HG03354 (cell line): Measurements from ENCODE around the gene IGF2.

Experiments
- ATAC-seq: cut with Tn5 transposase; IDR thresholded peaks from one replicate; pipeline ENCODE4 v1.9.1; 2021; ENCODE audit warnings: mild to moderate bottlenecking; ENCODE audit not compliant: unreplicated experiment, poor library complexity, severe bottlenecking

IGF2 gene

GRCh38 chr11:2107941-2108630, 31.1 kb downstream of the IGF2 start:
- ATAC-seq, result no peak

- no peak for ATAC-seq
Observed at GRCh38 chr11:2107521-2107920, 31.7 kb downstream of the IGF2 start.

DNA sequence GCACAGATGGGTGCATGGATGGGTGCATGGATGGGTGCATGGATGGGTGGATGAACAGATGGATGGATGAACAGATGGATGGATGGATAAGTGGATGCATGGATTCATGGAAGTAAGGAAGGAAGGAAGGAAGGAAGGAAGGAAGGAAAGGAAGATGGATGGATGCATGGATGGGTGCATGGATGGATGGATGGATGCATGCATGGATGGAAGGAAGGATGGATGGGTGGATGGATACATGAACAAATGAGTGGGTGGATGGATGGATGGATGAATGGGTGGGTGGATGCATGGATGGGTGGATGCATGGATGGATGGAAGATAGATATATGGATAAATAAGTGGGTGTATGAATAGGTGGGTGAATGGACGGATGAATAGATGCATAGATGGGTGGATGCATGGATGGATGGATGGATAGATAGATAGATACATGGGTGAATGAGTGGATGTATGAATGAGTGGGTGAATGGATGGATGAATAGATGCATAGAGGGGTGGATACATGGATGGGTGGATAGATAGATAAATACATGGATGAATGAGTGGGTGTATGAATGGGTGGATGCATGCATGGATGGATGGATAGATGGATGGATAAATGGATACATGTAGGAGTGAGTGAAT, 32.5 kb downstream of the IGF2 start:
- ATAC-seq, result no peak

- ATAC-seq, result no peak
Observed at GRCh38 chr11:2105511-2105910, 33.7 kb downstream of the IGF2 start.

GRCh38 chr11:2104524-2105440, 34.4 kb downstream of the IGF2 start:
- no peak for ATAC-seq

DNA sequence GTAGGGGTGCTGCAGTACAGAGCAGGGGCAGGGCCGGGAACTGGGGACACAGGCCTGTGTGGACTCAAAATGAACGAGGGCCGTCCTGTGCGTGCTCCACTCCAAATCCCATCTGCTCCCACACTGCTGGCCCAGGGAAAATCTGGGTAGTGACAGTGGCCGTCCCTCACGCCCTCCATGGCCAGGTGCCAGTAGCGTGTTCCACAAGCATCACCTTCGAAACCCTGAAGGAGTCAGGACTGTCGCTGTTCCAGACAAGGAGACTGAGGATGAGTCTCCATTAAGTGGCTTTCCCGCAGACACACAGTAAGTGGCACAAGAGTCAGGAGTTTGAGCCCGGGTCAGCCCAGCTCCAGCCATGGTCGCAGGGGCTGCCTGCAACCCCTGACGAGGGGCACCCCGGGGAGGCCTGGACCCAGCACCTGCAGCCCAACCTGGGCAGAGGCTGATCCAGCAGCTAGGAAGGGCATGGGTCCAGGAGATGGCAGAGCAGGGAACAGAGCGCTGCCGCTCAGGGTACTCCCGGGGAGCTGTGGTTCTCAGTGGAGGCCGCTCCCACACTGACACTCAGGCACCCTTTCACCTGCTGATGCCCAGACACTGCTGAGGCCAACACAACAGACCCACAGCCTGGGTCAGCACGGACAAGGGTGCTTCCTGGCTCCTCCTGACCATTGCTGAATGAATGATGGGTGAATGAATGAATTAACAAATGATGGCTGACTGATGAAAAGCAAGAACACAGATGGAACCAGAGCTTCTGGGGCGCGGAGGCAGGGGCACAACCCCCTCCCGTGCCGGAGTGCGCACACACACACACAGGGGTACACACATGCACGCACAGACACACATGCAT, 35.3 kb downstream of the IGF2 start:
- no peak for ATAC-seq

GRCh38 chr11:2102883-2103213, 36.3 kb downstream of the IGF2 start:
- ATAC-seq, result no peak

DNA sequence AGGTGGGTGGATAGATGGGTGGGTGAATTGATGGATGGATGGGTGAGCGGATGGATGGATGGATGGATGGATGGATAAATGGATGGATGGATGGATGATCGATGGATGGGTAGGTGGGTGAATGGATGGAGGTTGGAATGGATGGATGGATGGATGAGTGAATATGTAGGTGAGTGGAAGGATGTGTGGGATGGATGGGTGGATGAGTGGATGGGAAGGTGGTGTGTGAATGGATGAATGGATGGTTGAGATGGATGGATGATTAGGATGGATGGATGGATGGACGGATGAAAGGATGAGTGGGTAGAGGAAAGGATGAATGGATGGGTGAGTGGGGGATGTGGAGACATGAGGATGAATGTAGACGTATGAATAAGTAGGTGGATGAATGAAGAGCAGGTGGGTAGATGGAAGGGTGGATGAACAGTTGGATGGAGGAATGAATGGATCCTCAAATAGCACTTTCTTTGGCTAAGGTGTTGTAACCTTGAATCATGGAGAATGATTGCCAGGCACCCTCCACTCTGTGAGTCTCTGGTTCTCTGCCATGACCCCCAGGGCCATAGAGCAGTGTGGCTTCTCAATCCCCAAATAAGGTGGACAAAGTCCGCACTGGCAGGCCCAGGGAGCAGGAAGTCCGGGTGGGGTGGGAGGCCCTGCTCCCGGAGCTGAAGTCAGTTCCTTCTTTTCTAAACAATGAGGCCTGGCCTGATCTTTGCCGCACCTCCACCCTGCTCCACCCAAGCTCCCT, 36.9 kb downstream of the IGF2 start:
- ATAC-seq, result no peak

GRCh38 chr11:2101171-2101675, 38.0 kb downstream of the IGF2 start:
- ATAC-seq, result no peak

GRCh38 chr11:2100361-2101170, 38.6 kb downstream of the IGF2 start:
- no peak for ATAC-seq

- ATAC-seq, result no peak
Observed at GRCh38 chr11:2099516-2100349, 39.5 kb downstream of the IGF2 start.

DNA sequence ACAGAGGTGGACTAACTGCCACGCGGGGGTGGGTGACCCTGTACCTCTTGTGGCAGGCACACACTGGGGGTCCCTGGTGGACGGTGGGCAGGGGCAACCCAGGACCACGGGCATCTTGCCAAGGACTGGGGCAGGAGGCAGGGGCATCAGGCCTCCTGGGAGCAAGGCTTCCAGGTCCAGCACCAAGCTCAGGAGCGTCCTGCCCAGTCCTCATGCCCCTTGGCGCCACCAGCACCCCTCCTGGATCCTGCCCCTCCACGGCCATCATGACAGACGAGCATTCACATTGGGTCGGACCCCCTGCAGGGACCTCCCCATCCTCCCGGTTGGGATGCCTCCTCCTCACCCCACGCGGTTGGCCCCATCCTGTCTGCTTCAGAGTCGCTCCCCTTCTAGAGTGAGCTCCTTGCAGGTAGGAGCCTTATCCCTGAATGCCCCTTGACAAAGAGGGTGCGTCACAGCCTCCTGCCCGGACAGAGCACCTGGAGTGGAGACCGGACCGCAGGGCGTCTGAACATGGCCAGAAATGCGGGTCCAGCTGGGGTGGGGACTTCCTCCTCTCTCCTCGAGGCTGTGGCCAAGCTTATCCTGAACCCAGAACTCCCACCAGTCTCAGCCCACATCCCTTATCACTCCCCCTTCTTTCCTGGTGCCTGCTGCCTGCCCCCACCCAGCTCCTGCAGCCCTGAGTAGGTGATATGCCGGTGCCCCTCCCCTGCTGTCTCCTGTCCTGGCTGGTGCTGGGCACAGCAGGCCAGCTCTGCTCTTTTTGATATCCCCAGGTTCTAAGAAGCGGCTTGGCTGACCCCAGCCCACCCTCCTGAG, 40.3 kb downstream of the IGF2 start:
- no peak for ATAC-seq

DNA sequence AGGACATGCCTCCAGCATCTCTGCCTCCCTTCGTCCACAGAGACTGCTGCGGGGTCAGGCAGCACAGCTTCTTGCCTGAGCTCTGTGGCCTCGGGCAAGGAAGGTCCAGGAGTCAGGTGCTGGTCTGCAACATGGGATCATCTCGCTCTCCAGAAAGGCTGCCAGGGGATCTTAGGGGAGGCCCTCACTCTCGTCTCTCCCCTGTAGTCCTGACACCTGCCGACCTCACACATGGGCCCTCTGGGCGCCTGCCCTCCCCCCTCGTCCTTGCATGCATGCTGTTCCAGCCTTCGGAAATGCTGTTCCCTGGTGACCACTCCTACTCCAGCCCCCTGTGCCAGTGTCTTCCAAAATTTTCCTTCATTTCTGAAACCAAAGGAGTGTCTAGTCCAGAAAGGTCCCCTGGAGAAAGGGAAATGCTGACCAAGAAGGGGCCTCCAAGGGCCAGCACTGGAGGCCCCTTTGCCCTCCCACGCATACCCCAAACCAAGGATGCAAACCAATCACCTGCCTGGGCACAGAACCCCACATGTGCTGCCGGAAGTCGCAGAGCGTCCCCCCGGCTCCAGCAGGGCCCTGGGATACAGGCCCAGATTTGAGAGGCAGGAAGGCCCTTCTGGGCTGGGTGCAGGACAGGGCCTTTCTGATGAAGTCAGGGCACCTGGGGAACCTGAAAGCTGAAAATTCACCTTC, 41.0 kb downstream of the IGF2 start:
- ATAC-seq, result no peak

DNA sequence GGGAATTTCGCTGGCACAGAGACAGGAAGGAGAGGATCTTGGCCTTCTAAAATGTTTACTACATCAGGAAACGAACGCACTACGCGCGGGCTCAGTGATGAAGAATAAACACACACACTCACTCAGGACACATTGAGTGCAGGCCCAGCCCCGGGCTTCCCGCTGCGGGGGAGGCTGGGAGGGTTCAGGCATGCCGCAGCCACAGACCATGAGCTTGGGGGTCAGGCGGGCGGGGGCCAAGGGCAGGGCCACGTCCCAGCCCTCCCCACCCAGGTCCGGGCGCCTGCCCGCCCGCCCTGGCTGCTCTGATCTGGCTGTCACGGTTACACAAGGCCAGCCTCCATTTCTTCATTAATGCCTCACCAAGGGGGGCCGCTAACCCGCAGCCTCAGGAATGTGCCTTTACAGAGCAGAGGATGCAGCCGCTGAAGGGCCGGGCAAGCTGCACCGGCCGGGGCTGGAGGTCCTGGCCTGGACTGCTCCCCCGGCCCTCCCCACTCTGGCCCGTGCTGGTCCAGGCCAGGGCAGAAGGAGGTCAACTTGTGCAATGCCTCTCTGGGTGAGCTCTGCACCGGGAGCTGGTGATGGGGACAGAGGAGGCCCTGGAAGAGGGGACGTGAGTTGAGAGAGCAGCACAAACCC, 41.7 kb downstream of the IGF2 start:
- no peak for ATAC-seq

DNA sequence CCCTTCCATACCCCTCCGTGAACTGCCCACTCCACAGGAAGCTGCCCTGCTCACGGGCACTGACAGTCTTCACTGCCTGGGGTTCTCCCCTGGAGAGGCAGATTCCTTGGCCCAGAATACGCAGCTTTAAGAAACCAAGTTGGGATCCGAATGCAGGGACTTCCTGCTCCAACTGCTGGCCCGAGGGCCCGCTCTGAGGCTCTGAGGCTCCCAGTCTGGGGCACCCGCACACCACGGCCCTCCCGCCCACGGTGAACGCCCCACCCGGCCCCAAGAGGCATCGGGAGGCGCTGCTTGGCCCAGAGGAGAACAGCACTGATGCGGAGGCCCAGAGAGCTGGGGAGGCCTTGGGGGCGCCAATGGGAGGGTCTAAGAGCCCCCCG, 42.3 kb downstream of the IGF2 start:
- no peak for ATAC-seq
